HCT116 (cell line): ENCODE data around the gene OTOGL. TPM values are rescaled to one million over a fixed set of nuclear protein-coding genes. Genes with fewer than 3 reads are reported as not detected.

Experiments
- ATAC-seq: fragments of 200-7000 bp; cut with Tn5 transposase; 2 replicates; pipeline ENCODE4 v1.9.1; 2020; ENCODE audit warnings: mild to moderate bottlenecking, moderate library complexity
- BruUV-seq: library from RNA; stranded (reverse); fragments of 400-500 nt; replicated peaks from 2 replicates; lab custom pipeline; 2021; lab: Mats Ljungman, UMichigan
- CTCF ChIA-PET: fragments of 300-600 bp; sonication (Branson Sonifier 250); formaldehyde crosslinking; loops from one replicate; lab custom pipeline; 2021; ENCODE audit warnings: antibody characterized with exemption; lab: Charles Lee
- POLR2A ChIA-PET: fragments of 300-600, 350-600 bp; sonication (Branson Sonifier 250); formaldehyde crosslinking; loops from one replicate; lab custom pipeline; 2021; ENCODE audit warnings: antibody characterized with exemption; lab: Charles Lee
- RAD21 ChIA-PET, 2 experiments: fragments of 300-600 bp; sonication (Branson Sonifier 250); formaldehyde crosslinking; loops; one replicate each; lab custom pipeline; 2023; ENCODE audit warnings: low total read pairs in 2 of 2; ENCODE audit not compliant: uncharacterized antibody in 2 of 2, unreplicated experiment in 2 of 2, low non-redundant PET in 1 of 2; lab: Charles Lee
- DNase-seq: peaks from one replicate; pipeline ENCODE4 v3.0.0-alpha.2; 2010; ENCODE audit warnings: low read depth, low spot score
- H2AFZ ChIP-seq: fragments of 200-600 bp; shearing (Covaris generic), sonication (generic); 2 replicates; pipeline ENCODE4 v1.6.1; 2017; ENCODE audit warnings: low read depth, mixed run types, mixed read lengths, antibody characterized with exemption, low read length; ENCODE audit not compliant: poor library complexity, severe bottlenecking
- H3K27ac ChIP-seq: 2 replicates; pipeline ENCODE4 v1.5.1; 2012; ENCODE audit warnings: low read depth, low read length
- H3K27me3 ChIP-seq: fragments of 200-600 bp; sonication (generic); 2 replicates; pipeline ENCODE4 v1.6.1; 2016; ENCODE audit warnings: mixed run types, low read length, mixed read lengths; ENCODE audit not compliant: insufficient read depth
- H3K36me3 ChIP-seq, 2 experiments: fragments of 200-500 bp in 1 of 2; fragments of 200-600 bp in 1 of 2; sonication (Bioruptor generic) in 1 of 2; sonication (generic) in 1 of 2; 2 replicates each; pipeline versions ENCODE4 v1.5.1 to v1.6.1; 2014 to 2016; ENCODE audit warnings: low read length in 2 of 2, inconsistent platforms in 1 of 2, mixed read lengths in 1 of 2, mixed run types in 1 of 2; ENCODE audit not compliant: insufficient read depth in 2 of 2, control insufficient read depth in 1 of 2
- H3K4me1 ChIP-seq, 2 experiments: fragments of 200-600 bp in 1 of 2; sonication (generic) in 1 of 2; 2 replicates each; pipeline versions ENCODE4 v1.5.1 to v1.6.1; 2012 to 2017; ENCODE audit warnings: low read length in 2 of 2, inconsistent platforms in 1 of 2, mild to moderate bottlenecking in 1 of 2, mixed read lengths in 1 of 2, mixed run types in 1 of 2, moderate library complexity in 1 of 2; ENCODE audit not compliant: insufficient read depth in 2 of 2, control insufficient read depth in 1 of 2
- H3K4me2 ChIP-seq: fragments of 200-600 bp; sonication (generic); 2 replicates; pipeline ENCODE4 v1.6.1; 2017; ENCODE audit warnings: mixed run types, low read length, mixed read lengths
- H3K4me3 ChIP-seq, 2 experiments: fragments of 200-600 bp in 1 of 2; sonication (generic) in 1 of 2; replicated peaks in 1 of 2; 2 replicates each; pipeline ENCODE4 v1.5.1; 2011 to 2016; ENCODE audit warnings: low read length in 2 of 2, control low read depth in 1 of 2, low read depth in 1 of 2, mild to moderate bottlenecking in 1 of 2, mixed read lengths in 1 of 2, mixed run types in 1 of 2
- H3K79me2 ChIP-seq: fragments of 200-600 bp; sonication (generic); 2 replicates; pipeline ENCODE4 v1.6.1; 2017; ENCODE audit warnings: mild to moderate bottlenecking, mixed run types, low read length, moderate library complexity, mixed read lengths; ENCODE audit not compliant: insufficient read depth
- H3K9ac ChIP-seq: fragments of 200-600 bp; sonication (generic); 2 replicates; pipeline ENCODE4 v1.6.1; 2016; ENCODE audit warnings: low read length, mixed read lengths
- H3K9me2 ChIP-seq: fragments of 200-600 bp; sonication (generic), shearing (Covaris generic); 2 replicates; pipeline ENCODE4 v1.6.1; 2017; ENCODE audit warnings: mixed run types, mild to moderate bottlenecking, moderate library complexity; ENCODE audit not compliant: insufficient read depth
- H3K9me3 ChIP-seq, 2 experiments: fragments of 200-500 bp in 1 of 2; fragments of 200-600 bp in 1 of 2; sonication (Bioruptor generic) in 1 of 2; sonication (generic) in 1 of 2; 2 replicates each; pipeline ENCODE4 v1.6.1; 2014 to 2017; ENCODE audit warnings: low read length in 2 of 2, mixed read lengths in 2 of 2, inconsistent platforms in 1 of 2, low read depth in 1 of 2, mild to moderate bottlenecking in 1 of 2, mixed run types in 1 of 2, moderate library complexity in 1 of 2; ENCODE audit not compliant: control insufficient read depth in 1 of 2, insufficient read depth in 1 of 2
- H4K20me1 ChIP-seq: fragments of 200-600 bp; sonication (generic), shearing (Covaris generic); 2 replicates; pipeline ENCODE4 v1.6.1; 2017; ENCODE audit warnings: mixed run types, mild to moderate bottlenecking, moderate library complexity; ENCODE audit not compliant: insufficient read depth
- CTCF ChIP-seq, 3 experiments: fragments of 200-600 bp in 1 of 3; sonication (generic) in 1 of 3; IDR thresholded peaks in 2 of 3; conservative IDR thresholded peaks in 1 of 3; 2 replicates each; pipeline ENCODE4 v1.5.1; 2012 to 2017; ENCODE audit warnings: low read depth in 2 of 3, low read length in 2 of 3, antibody characterized with exemption in 1 of 3, borderline replicate concordance in 1 of 3, control low read depth in 1 of 3, mild to moderate bottlenecking in 1 of 3, mixed read lengths in 1 of 3, mixed run types in 1 of 3, moderate library complexity in 1 of 3; ENCODE audit not compliant: insufficient read depth in 1 of 3
- ELF1 ChIP-seq: IDR thresholded peaks from 2 replicates; pipeline ENCODE4 v1.6.1; 2012; ENCODE audit warnings: low read depth, borderline replicate concordance
- EZH2phosphoT487 ChIP-seq: fragments of 200-600 bp; IDR thresholded peaks from 2 replicates; pipeline ENCODE4 v1.6.1; 2018; ENCODE audit warnings: antibody characterized with exemption, borderline replicate concordance
- MAX ChIP-seq: IDR thresholded peaks from 2 replicates; pipeline ENCODE4 v1.6.1; 2012
- SIN3A ChIP-seq: IDR thresholded peaks from 2 replicates; pipeline ENCODE4 v1.6.1; 2012; ENCODE audit warnings: low read depth
- YY1 ChIP-seq: IDR thresholded peaks from 2 replicates; pipeline ENCODE4 v1.6.1; 2011; ENCODE audit warnings: low read length, low read depth, moderate library complexity, mild to moderate bottlenecking; ENCODE audit not compliant: insufficient replicate concordance; ENCODE audit errors: extremely low read depth
- ZBTB33 ChIP-seq: IDR thresholded peaks from 2 replicates; pipeline ENCODE4 v1.6.1; 2011; ENCODE audit warnings: mild to moderate bottlenecking, low read length, moderate library complexity; ENCODE audit not compliant: insufficient replicate concordance; ENCODE audit errors: extremely low read depth
- ZFX ChIP-seq: fragments of 450-650 bp; IDR thresholded peaks from 2 replicates; pipeline ENCODE4 v1.6.1; 2017
- ZNF274 ChIP-seq: fragments of 200-500 bp; sonication (Bioruptor generic); IDR thresholded peaks from 2 replicates; pipeline ENCODE4 v1.6.1; 2014; ENCODE audit warnings: mild to moderate bottlenecking, low read depth, low read length, inconsistent platforms
- intact Hi-C: fragments of 100-400 bp; cut with micrococcal nuclease; formaldehyde crosslinking; loops from 2 replicates; pipeline ENCODE4 v1.10.0; 2022
- total RNA-seq: library from RNA; stranded (reverse); gene quantifications from one replicate; pipeline ENCODE4 v1.2.1, GENCODE V29; 2021; ENCODE audit not compliant: unreplicated experiment

Gene OTOGL
- total RNA-seq, 1 experiment from 2014 or later, result not detected

GRCh38 chr12:80422550-80422949 lies 323.2 kb downstream of the OTOGL start:
- intact Hi-C loops, result no loop called here
- Histone ChIP-seq H3K4me1 (no peaks in the 10 kb centered on the region), H3K36me3 (no peaks in the 10 kb centered on the region), H3K9me2 (no peaks in the 10 kb centered on the region), H2AFZ (no peak overlapping the region)
- no peak for ATAC-seq
- ChIA-PET RAD21 (no interaction called here), CTCF (interaction anchor here (1.0 kb wide), 1 partner anchor 9 kb away, joined by 3 read pairs; no protein-coding TSS in a partner anchor)
- TF ChIP-seq CTCF (IDR thresholded peaks at IDR 0.05 in 2 of 3, conservative IDR thresholded peaks at IDR 0.05 in 1 of 3; ENCODE audit: borderline replicate concordance in 1 of 3, insufficient read depth in 1 of 3, low read depth in 2 of 3, low read length in 2 of 3) (no peak), SIN3A (no peak), ELF1 (no peak), MAX (no peak), ZFX (no peak), YY1 (no peak), EZH2phosphoT487 (no peak), ZNF274 (no peak), ZBTB33 (no peak)
- TF ChIP-seq, all 23 proteins: peak for 0
- Histone ChIP-seq H3K9ac (no peak overlapping the region), H4K20me1 (no peaks in the 10 kb centered on the region), H3K27ac (no peak overlapping the region), H3K4me2 (no peak overlapping the region), H3K4me3 (no peak overlapping the region), H3K27me3 (0 out of 2 replicates have a peak, but pooled peaks cover 7% of the 10 kb centered on the region), H3K79me2 (no peaks in the 10 kb centered on the region), H3K9me3 (no peaks in the 10 kb centered on the region)
- POLR2A ChIA-PET, result no interaction called here
- no TSS peak for BruUV-seq
- no peak for DNase-seq

Other genes starting within 250 kb of the OTOGL start
- gene PPP1R12A, start 164.4 kb upstream of the OTOGL start, total RNA-seq, result 52.0 TPM